Kidney (tissue), 14 donors: ENCODE data around the gene STX10. TPM values are rescaled to one million over a fixed set of nuclear protein-coding genes. Genes with fewer than 3 reads are reported as not detected.
"Not testable (repeated sequence)": the region's sequence is repeated elsewhere in the genome, so short reads cannot be mapped to it uniquely, and the experiment has no call there.

Source experiments
- DNase-seq, 5 donors: peaks; one replicate each; pipeline ENCODE4 v3.0.0-alpha.2; 2013 to 2020
- FAIRE-seq: peaks from 2 replicates; lab custom pipeline; 2012; peaks lifted over from hg19 to GRCh38; lab: Jason Lieb, UNC
- H3K27ac ChIP-seq, 2 donors: one replicate each; pipeline ENCODE4 v1.7.0; 2013; ENCODE audit warnings: low read depth in 2 of 2, low read length in 2 of 2, inconsistent platforms in 1 of 2
- H3K27me3 ChIP-seq: one replicate; pipeline ENCODE4 v1.7.1; 2013; ENCODE audit warnings: low read length, inconsistent platforms; ENCODE audit not compliant: control insufficient read depth, insufficient read depth
- H3K36me3 ChIP-seq, 3 donors: one replicate each; pipeline versions ENCODE4 v1.7.0 to v1.7.1; 2013; ENCODE audit warnings: low read length in 3 of 3, control low read depth in 1 of 3, inconsistent platforms in 1 of 3; ENCODE audit not compliant: insufficient read depth in 3 of 3, control insufficient read depth in 2 of 3
- H3K4me1 ChIP-seq, 3 donors: one replicate each; pipeline versions ENCODE4 v1.7.0 to v1.7.1; 2013; ENCODE audit warnings: low read length in 3 of 3, inconsistent platforms in 1 of 3, low read depth in 1 of 3; ENCODE audit not compliant: control insufficient read depth in 2 of 3, insufficient read depth in 2 of 3
- H3K4me3 ChIP-seq, 3 donors: one replicate each; pipeline versions ENCODE4 v1.7.0 to v1.8.1; 2013; ENCODE audit warnings: low read length in 3 of 3, control low read depth in 1 of 3, inconsistent platforms in 1 of 3
- H3K9ac ChIP-seq, 3 donors: one replicate each; pipeline versions ENCODE4 v1.7.0 to v1.7.1; 2013; ENCODE audit warnings: low read length in 3 of 3, control low read depth in 1 of 3, inconsistent platforms in 1 of 3
- H3K9me3 ChIP-seq, 3 donors: one replicate each; pipeline versions ENCODE4 v1.7.0 to v1.7.1; 2013; ENCODE audit warnings: low read length in 3 of 3, control low read depth in 1 of 3, inconsistent platforms in 1 of 3; ENCODE audit not compliant: control insufficient read depth in 2 of 3, insufficient read depth in 1 of 3
- CTCF ChIP-seq: IDR thresholded peaks from 3 replicates; pipeline ENCODE4 v1.5.1; 2012; ENCODE audit warnings: mild to moderate bottlenecking, moderate library complexity, borderline replicate concordance; ENCODE audit not compliant: insufficient read depth; ENCODE audit errors: extremely low read depth
- intact Hi-C: fragments of 100-400 bp; cut with DNase I; formaldehyde crosslinking; loops from one replicate; pipeline ENCODE4 v1.11.1; 2022
- polyA plus RNA-seq: library from polyadenylated mRNA; stranded (reverse); fragments of 350-450 nt; fragmentation: Illumina TruSeq; extraction: RNeasy Lipid Tissue Mini Kit (QIAGEN cat#74804); gene quantifications from one replicate; pipeline ENCODE4 v1.2.3, GENCODE V29; 2014; ENCODE audit warnings: low read depth, low replicate concordance; ENCODE audit not compliant: insufficient read depth
- total RNA-seq: library from RNA; stranded (reverse); fragmentation: NEBNext Ultra II Directional; extraction: Animal tissue kit (Norgen Biotek cat#: 25700); gene quantifications from one replicate; pipeline ENCODE4 v1.2.1, GENCODE V29; 2021
- donor health status: control.
- donor health status: control.
- donor health status: control.
- donor health status: control.
- donor health status: control.
- donor health status: DM: yes; HTN: yes; CAD: no.
- donor health status: Normal renal cell carcinoma (clear cell type).

Gene STX10
- total and polyA plus RNA-seq, 2 donors from 2014 or later = 39.5 to 52.9 TPM

GRCh38 chr19:13177584-13177983 lies 27.4 kb upstream of the STX10 start:
- H3K9me3 ChIP-seq, H3K4me3 ChIP-seq, H3K4me1 ChIP-seq, H3K9ac ChIP-seq, H3K36me3 ChIP-seq, H3K27me3 ChIP-seq, intact Hi-C loops, FAIRE-seq, H3K27ac ChIP-seq, DNase-seq: not testable (repeated sequence)

GRCh38 chr19:13176345-13176744 lies 26.2 kb upstream of the STX10 start:
- Histone ChIP-seq H3K9me3 (no peaks in the 10 kb centered on the region), H3K27ac (no peak overlapping the region), H3K4me3 (no peak overlapping the region), H3K27me3 (no peaks in the 10 kb centered on the region), H3K9ac (no peak overlapping the region), H3K4me1 (peaks cover 0 to 10% (median 5%) of the 10 kb centered on the region in 3 donors), H3K36me3 (no peaks in the 10 kb centered on the region)
- no peak for FAIRE-seq
- intact Hi-C loops = no loop called here
- no peak for DNase-seq
- TF ChIP-seq CTCF = no peak

- H3K9ac ChIP-seq = no peak overlapping the region
- H3K27ac ChIP-seq = no peak overlapping the region
- intact Hi-C loops = no loop called here
- TF ChIP-seq CTCF = no peak
- DNase-seq (no peak), FAIRE-seq (no peak)
- H3K36me3 ChIP-seq = no peaks in the 10 kb centered on the region
- H3K9me3 ChIP-seq = no peaks in the 10 kb centered on the region
- no peak overlapping the region for H3K4me3 ChIP-seq
- H3K27me3 ChIP-seq = no peaks in the 10 kb centered on the region
- H3K4me1 ChIP-seq = peaks cover 0 to 16% (median 5%) of the 10 kb centered on the region in 3 donors
These were observed 23.1 kb upstream of the STX10 start for GRCh38 chr19:13173139-13173737.

- intact Hi-C loops = no loop called here
- DNase-seq (peak in 2 of 5 donors; percentile 63 to 96), FAIRE-seq (no peak)
- no peaks in the 10 kb centered on the region for H3K9me3 ChIP-seq
- no peak overlapping the region for H3K4me3 ChIP-seq
- H3K4me1 ChIP-seq = peaks cover 0 to 16% (median 5%) of the 10 kb centered on the region in 3 donors
- no peak for TF ChIP-seq CTCF
- no peaks in the 10 kb centered on the region for H3K27me3 ChIP-seq
- peak overlapping the region; percentile 51 to 54 for H3K27ac ChIP-seq
- H3K9ac ChIP-seq = peak overlapping the region in 1 of 3 donors; percentile 19
- H3K36me3 ChIP-seq = no peaks in the 10 kb centered on the region
These were observed 22.4 kb upstream of the STX10 start for GRCh38 chr19:13172346-13173138.
